AG04449 (cell line): ENCODE data around the gene LCN10.

Experiments
- CTCF ChIA-PET: fragments of 350-600 bp; formaldehyde crosslinking; extraction: SDS; loops from one replicate; lab custom pipeline; 2021; ENCODE audit warnings: antibody characterized with exemption; lab: Yijun Ruan, JAX
- POLR2A ChIA-PET: fragments of 400-600, 350-600 bp; formaldehyde crosslinking; extraction: SDS; loops from one replicate; lab custom pipeline; 2020; ENCODE audit warnings: antibody characterized with exemption, inconsistent platforms; lab: Yijun Ruan, JAX
- DNase-seq: peaks from one replicate; pipeline ENCODE4 v3.0.0-alpha.2; 2010; ENCODE audit warnings: low read depth, low spot score
- H3K4me3 ChIP-seq: 2 replicates; pipeline ENCODE4 v1.5.1; 2011; ENCODE audit warnings: low read depth, mild to moderate bottlenecking, control low read depth, low read length
- TF ChIP-seq, protein P1 (sequence below): IDR thresholded peaks from one replicate; pipeline ENCODE4 v1.5.1; 2011; ENCODE audit warnings: mild to moderate bottlenecking, moderate library complexity, low read length, control low read depth, inconsistent platforms; ENCODE audit not compliant: insufficient read depth; ENCODE audit errors: missing control alignments

Gene LCN10

DNA sequence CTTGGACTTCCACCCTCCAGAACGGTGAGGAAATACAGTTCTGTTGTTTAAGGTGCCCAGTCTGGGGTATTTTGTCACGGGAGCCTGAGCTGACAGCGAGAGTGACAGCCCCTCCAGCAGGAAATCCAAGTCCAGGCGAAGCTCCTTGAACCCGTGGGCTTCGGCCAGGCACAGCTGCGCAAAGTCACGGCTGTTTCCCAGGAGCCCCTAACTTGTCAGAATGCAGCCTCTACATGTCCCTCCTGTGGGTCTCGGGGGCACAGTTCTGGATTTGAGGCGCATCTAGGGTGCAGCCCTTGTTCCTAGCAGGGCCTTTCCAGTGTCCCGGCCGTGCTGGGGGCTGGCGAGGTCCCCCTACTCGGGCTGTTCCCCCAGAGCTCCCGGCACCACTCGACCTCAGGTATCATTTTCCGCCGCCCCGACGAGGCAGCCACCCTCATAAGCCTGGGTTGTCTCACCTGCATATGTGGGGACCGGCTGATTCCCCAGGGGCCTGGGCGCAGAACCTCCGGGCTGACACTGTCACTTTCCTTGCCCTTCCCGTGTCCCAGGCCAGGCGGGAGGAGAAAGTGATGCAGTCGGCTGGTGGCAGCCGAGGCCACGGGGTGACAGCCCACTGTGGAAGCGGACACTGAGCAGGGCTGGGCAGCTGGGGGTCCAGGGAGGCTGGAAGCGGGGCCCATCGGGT, 10.8 kb upstream of the LCN10 start:
- POLR2A ChIA-PET = no interaction called here
- CTCF ChIA-PET = no interaction called here
- no peak for DNase-seq
- TF ChIP-seq, protein P1, sequence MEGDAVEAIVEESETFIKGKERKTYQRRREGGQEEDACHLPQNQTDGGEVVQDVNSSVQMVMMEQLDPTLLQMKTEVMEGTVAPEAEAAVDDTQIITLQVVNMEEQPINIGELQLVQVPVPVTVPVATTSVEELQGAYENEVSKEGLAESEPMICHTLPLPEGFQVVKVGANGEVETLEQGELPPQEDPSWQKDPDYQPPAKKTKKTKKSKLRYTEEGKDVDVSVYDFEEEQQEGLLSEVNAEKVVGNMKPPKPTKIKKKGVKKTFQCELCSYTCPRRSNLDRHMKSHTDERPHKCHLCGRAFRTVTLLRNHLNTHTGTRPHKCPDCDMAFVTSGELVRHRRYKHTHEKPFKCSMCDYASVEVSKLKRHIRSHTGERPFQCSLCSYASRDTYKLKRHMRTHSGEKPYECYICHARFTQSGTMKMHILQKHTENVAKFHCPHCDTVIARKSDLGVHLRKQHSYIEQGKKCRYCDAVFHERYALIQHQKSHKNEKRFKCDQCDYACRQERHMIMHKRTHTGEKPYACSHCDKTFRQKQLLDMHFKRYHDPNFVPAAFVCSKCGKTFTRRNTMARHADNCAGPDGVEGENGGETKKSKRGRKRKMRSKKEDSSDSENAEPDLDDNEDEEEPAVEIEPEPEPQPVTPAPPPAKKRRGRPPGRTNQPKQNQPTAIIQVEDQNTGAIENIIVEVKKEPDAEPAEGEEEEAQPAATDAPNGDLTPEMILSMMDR = no peak
- H3K4me3 ChIP-seq = no peak overlapping the region

DNA sequence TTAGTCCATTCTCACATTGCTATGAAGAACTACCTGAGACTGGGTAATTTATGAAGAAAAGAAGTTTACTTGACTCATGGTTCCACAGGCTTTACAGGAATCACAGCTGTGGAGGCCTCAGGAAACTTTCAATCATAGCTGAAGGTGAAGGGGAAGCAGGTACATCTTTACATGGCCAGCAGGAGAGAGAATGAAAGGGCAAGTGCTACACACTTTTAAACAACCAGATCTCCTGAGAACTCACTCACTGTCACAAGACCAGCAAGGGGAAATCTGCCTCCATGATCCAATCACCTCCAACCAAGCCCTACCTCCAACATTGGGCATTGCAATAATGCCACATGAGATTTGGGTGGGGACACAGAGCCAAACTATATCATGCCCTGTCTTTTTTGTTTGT, 9.1 kb upstream of the LCN10 start:
- TF ChIP-seq, protein P1 = no peak
- POLR2A ChIA-PET = no interaction called here
- H3K4me3 ChIP-seq = no peak overlapping the region
- no peak for DNase-seq
- CTCF ChIA-PET = interaction anchor here (1.0 to 3.1 kb wide), 5 partner anchors 8 to 24 kb away, joined by 3 to 19 read pairs (median 7); no protein-coding TSS in a partner anchor

DNA sequence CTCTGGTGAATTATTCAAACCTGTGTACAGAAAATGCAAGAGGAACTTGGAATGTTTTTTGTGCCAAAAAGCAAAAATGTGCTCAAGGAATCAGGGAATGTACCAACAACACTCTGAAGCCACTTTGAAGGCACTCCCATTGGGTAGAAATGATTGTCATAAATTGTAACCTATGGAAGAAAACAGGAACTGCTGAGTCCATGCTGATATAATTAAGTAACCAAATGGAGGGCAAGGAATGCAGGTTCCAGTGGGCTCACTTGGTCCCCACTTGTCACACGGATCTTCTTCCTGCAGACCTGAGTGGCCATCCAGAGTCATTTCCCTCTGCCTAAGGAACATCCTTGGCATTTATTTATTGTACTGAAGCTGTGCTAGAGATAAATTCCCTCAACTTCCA, 8.5 kb upstream of the LCN10 start:
- no peak for DNase-seq
- TF ChIP-seq, protein P1 = no peak
- ChIA-PET POLR2A (no interaction called here), CTCF (interaction anchor here (1.0 to 3.1 kb wide), 5 partner anchors 9 to 24 kb away, joined by 3 to 19 read pairs (median 7); no protein-coding TSS in a partner anchor)
- no peak overlapping the region for H3K4me3 ChIP-seq

DNA sequence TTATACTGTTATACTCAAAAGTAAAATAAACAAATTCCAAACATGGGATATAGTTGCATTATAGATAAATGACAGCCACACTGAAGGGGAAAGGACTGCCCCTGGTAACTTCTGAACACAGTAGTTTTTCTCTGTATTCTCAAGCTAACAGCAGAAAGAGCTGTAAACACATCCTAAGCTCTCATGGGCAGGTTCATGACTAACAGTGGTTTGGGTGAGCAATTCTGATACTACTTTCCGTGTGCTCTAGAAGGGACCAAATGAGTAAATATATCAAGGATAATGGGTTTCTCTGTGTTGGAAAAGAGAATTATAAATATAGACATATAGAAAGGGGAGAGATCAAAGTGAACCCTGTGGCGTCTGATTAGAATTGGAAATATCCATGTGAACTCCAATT, 7.8 kb upstream of the LCN10 start:
- no peak overlapping the region for H3K4me3 ChIP-seq
- ChIA-PET POLR2A (no interaction called here), CTCF (interaction anchor here (1.8 to 3.1 kb wide), 4 partner anchors 9 to 23 kb away, joined by 6 to 19 read pairs (median 7); no protein-coding TSS in a partner anchor)
- TF ChIP-seq, protein P1 = no peak
- DNase-seq = no peak

DNA sequence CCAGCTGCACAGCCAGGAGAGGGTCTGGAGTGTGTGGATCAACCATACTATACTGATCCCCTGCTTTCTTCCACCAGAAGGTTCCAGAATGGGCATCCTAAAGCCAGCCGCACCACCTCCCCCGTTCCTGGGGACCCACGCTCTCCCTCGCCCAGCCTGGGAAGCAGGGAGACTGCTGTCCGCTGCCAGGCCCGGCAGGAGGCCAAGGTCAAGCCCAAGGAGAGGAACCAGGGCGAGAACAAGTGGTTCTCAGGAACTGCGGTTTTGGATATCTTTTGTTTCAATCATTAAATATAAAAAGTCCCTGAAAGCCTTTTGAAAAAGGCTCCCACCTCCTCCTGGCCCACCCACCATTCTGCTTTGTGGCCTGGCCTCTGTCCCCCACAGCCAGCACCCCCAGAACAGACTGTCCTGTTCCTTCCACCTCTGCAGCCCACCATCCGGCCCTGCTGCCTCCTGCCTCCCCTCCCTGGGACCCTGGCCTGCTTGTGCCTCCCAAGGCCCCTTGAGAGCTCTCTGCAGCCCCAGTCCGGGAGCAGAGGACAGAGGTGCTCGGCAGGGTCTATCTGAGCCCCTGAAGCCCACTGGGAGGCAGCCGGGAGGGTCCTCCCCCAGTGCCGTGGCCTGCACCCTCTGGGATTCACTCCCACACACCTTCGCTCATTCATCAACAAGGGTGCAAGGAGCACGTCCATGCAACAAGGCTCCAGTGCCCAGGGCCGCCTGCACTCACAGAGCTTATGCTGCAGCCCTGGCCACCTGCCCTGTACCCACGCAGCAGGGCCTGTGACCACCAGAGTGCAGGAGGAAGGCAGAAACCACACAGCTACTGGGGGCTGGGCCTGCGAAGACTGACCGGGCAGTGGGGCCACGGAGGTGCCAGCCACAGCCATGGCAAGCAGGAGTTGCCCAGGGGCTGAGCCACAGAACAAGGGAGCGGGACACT, 6.2 kb upstream of the LCN10 start:
- CTCF ChIA-PET = interaction anchor here (3.1 kb wide), 1 partner anchor 11 kb away, joined by 19 read pairs; no protein-coding TSS in a partner anchor
- no peak for DNase-seq
- TF ChIP-seq, protein P1 = no peak
- POLR2A ChIA-PET = interaction anchor here (1.1 kb wide), 1 partner anchor 20 kb away, joined by 5 read pairs; no protein-coding TSS in a partner anchor
- H3K4me3 ChIP-seq = no peak overlapping the region
